Activated CD4-positive, alpha-beta T cell treated with anti-CD3 and anti-CD28 coated beads, Interleukin-10, Interleukin-2, amounts not matched to agents 100 ng/mL and 50 ng/mL, durations not matched to agents 16 hours and 8 hours (primary cell): ENCODE data around the gene PTPN20.

Experiments used
- DNase-seq: peaks from one replicate; pipeline ENCODE4 v3.0.0-alpha.2; 2020

Gene PTPN20

GRCh38 chr10:47035171-47035818 is 124.1 kb downstream of the PTPN20 start:
- no peak for DNase-seq

- no peak for DNase-seq
Measured at GRCh38 chr10:47035819-47036337, 124.7 kb downstream of the PTPN20 start.

- no peak for DNase-seq
Measured at GRCh38 chr10:47036771-47037170, 125.5 kb downstream of the PTPN20 start.

GRCh38 chr10:47037654-47038425 is 126.6 kb downstream of the PTPN20 start:
- no peak for DNase-seq

- DNase-seq, result no peak
Measured at GRCh38 chr10:47038881-47039561, 127.8 kb downstream of the PTPN20 start.

GRCh38 chr10:47039562-47039913 is 128.3 kb downstream of the PTPN20 start:
- no peak for DNase-seq

GRCh38 chr10:47040041-47040491 is 128.8 kb downstream of the PTPN20 start:
- DNase-seq, result no peak

GRCh38 chr10:47040681-47041080 is 129.5 kb downstream of the PTPN20 start:
- DNase-seq, result no peak

- no peak for DNase-seq
Measured at GRCh38 chr10:47041396-47042198, 130.4 kb downstream of the PTPN20 start.

- DNase-seq, result no peak
Measured at GRCh38 chr10:47042199-47042473, 130.9 kb downstream of the PTPN20 start.

- DNase-seq, result no peak
Measured at GRCh38 chr10:47042780-47043750, 131.8 kb downstream of the PTPN20 start.

- DNase-seq, result no peak
Measured at GRCh38 chr10:47043928-47044538, 132.8 kb downstream of the PTPN20 start.

GRCh38 chr10:47044741-47045140 is 133.5 kb downstream of the PTPN20 start:
- no peak for DNase-seq

- DNase-seq, result no peak
Measured at GRCh38 chr10:47045331-47045861, 134.2 kb downstream of the PTPN20 start.

GRCh38 chr10:47046321-47047126 is 135.3 kb downstream of the PTPN20 start:
- no peak for DNase-seq

- DNase-seq, result no peak
Measured at GRCh38 chr10:47047127-47047504, 135.9 kb downstream of the PTPN20 start.

GRCh38 chr10:47047577-47048525 is 136.6 kb downstream of the PTPN20 start:
- peak; percentile 72 for DNase-seq

- DNase-seq, result no peak
Measured at GRCh38 chr10:47048526-47048905, 137.3 kb downstream of the PTPN20 start.
